NCI-H1092 (cell line): ENCODE results near the gene ADCY2.

ENCODE experiments used
- DNase-seq: peaks from one replicate; lab custom pipeline; 2025; lab: John Stamatoyannopoulos, UW

ADCY2 gene

GRCh38 chr5:7437836-7438235 is 41.9 kb downstream of the ADCY2 start:
- DNase-seq = no peak

GRCh38 chr5:7445068-7445467 is 49.1 kb downstream of the ADCY2 start:
- no peak for DNase-seq

DNA sequence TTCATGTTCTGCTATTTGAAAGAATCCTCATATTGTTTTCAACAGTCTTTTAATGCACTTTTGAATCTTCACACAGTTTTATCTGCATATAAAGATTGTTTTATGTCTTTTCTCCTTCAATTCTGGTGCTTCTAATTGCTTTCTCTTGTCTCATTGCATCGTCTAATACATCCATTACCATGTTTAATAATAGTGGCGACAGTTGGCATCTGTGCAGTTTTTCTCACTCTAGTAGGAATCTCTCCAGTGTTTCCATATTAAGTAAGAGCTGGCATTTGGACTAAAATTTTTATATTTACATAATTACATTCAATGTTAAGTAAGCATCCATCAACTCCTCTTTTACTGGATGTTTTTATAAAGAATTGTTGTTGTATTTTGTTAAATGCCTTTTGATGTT is 49.9 kb downstream of the ADCY2 start:
- DNase-seq = no peak

DNA sequence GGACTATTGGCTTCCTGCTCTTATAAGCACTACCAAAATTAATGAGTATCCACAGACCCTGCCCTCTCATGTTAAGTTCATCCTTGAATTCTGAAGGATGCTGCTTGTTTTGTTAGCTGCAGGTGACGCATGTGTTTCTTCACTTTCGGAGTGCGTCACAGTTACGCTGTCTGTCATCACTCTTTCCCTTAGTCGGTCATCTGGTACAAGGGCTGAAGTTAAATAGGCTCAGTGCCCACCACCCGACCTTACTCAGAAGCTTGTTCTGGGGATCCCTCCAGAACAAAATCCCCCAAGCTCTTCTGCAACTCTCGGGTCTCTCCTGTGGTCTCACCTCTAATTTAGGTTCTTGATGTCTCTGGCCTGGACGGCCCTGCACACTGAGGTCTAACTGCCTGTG is 51.0 kb downstream of the ADCY2 start:
- no peak for DNase-seq

- no peak for DNase-seq
These were observed 58.0 kb downstream of the ADCY2 start for GRCh38 chr5:7453947-7454346.

- no peak for DNase-seq
These were observed 60.3 kb downstream of the ADCY2 start for GRCh38 chr5:7456206-7456605.

GRCh38 chr5:7461371-7461770 is 65.4 kb downstream of the ADCY2 start:
- no peak for DNase-seq

- DNase-seq = no peak
These were observed 66.8 kb downstream of the ADCY2 start for GRCh38 chr5:7462758-7463157.

DNA sequence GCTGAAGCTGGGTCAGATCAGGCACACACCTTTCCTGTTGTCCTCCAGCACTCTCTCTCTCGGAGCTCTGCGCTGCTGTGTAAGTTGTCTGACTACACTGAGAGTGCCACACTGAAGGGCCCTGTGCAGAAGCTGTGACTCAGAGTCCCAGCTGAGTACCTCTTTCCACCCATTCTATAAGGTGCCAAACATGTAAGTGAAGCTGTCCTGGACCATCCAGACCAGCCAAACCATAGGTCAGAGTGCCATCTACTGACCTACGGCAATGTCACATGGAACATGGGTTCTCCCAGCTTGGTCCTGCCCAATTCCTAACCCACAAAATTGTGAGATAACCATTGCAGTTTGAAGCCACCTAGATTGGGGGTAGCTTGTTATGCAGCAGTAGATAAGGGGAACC is 68.2 kb downstream of the ADCY2 start:
- no peak for DNase-seq

DNA sequence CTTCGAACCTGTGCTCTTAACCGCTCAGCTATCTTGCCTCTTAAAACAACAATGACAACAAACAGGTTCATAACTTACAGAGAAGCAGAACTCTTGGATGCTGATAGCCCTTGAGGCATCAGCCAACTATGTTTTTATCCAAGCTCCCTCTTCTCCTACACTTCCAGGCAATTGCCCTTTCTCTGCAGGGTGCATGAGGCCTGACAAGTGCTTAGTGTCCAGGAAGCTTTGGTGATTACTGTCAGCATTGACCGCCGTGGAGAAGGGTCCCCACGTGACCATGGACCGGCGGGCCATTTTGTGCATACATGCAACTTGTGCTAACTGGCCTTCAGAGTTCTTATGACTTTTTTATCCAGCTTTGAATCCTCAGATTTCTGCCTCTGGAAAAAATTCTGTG is 71.2 kb downstream of the ADCY2 start:
- DNase-seq = no peak

DNA sequence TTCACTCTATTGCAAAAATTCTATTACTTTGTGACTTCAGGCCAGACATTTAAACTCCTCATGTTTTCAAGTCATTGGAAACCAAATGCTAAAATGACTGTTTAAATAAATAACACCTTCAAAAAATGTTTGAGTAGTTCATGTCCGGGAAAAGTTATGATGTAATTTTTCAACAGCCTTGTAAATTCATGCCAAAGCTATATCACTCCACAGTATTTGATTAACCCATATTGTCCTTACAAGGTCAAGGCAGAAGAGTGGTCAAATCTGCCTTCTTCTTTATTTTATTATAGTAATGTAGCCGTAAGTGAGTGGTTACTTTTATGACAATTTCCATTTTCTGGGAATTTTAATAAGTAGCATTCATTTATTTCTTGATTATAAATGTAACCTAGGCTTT is 72.8 kb downstream of the ADCY2 start:
- DNase-seq = no peak

DNA sequence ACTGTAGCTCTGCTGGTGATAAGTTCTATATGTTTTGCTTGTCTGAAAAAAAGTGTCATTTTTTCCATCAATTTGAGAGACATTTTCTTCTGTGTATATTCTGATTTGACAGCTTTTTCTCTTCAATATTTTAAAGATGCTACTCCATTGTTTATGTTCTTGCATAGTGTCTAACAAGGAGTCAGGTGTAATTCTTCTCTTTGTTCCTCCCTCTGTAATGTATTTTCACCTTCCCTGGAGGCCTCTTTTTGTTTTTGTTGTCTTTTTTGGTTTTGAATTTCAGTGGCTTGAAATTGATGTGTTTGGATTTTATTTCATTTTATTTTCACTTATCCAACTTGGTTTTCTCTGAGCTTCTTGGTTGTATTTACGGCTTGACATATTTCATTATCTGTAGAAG is 75.8 kb downstream of the ADCY2 start:
- no peak for DNase-seq

DNA sequence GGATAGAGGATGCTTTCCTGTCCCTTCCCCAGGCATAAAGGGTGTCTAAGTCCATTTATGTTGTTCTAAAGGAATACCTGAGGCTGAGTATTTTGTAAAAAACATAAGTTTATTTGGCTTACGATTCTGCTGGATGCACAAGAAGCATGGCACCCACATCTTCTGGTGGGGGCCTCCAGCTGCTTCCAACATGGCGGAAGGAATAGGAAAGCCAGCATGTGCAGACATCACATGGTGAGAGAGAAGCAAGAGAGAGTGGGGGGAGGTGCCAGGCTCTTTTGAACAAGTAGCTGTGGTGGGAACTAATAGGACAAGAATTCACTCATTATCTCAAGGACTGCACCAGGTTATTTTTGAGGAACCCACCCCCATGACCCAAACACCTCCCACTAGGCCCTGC is 77.2 kb downstream of the ADCY2 start:
- no peak for DNase-seq

GRCh38 chr5:7473668-7474215 is 77.8 kb downstream of the ADCY2 start:
- DNase-seq = no peak

DNA sequence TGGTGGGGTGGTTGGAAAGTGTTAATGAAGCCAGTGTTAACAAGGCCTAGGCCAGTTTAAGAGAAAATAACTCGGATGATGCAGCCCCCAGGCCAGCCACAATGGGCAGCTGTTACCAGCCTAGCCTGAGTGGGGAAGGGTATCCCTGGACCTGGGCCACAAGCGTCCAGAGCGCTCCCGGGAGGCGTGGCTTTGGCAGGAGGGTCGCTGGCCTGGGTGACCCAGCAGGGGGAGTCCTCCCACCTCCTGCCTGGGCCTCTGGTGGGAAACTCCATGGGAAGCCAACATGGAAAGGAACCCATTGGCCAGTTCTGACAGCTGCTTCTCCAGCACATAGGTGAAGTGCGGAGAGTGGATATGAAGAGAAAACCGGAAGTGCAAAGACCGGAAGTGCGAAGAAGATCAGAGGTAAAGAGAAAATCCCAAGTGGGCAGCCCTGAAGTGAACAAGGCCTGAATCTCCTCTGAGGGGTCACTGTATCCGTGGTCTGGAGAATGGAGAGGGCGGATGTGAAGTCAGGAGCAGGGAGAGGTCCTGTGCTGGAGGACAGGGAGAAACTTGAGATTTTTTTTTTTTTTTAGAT is 79.0 kb downstream of the ADCY2 start:
- DNase-seq = no peak

DNA sequence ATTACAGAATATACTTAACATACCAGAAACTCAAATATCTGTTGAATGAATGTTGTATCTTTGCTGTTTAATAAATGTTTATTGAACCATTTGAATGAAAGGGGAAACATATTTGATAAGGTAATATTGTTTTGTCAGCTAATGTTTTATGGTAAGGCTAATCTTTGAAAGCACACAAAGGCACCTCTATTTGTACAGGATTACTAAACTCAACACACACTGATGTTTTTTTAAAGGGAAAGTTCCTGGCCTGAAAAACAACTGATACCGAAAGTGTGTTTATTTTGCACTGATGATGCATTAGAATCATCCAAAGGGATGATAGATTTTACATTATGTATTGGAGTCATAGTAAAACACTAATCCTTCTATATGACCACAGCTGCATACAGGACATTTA is 82.5 kb downstream of the ADCY2 start:
- no peak for DNase-seq

DNA sequence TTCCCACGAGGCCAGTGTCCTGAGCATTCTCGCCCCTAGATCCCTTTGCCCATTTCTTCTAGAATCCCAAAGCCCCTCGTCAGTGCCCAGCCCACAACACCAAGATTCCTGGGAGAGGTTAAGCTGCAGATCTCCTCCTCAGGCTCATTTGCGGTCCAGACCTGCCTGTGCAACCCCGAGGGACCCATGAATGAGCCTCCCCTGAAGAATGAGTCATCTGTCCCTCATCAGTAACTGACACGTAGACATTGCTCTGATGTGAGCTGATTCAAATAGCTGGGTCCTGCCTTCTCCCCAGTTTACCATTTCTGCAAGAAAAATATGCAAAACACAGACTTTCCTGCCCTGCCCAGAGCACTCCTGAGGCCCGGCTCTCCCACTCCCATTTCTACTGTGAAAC is 92.8 kb downstream of the ADCY2 start:
- DNase-seq = no peak

DNA sequence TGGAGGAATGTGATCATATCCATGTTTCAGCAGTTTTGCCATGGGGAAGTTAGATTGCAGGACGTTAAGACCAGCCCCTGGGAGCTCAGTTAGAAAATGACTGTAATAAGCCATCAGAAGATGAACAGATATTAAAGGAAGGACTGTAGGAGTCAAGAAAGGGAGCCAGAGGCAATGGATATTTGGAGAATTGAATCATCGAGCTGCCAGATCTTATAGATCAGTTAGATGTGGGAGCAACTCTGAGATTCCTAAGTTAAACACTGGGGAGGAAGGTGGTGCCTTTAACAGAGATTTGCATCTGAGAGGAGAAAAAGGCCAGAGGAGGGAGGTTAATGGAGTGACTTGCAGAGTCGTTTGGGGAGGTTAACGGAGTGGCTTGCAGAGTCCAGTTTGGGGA is 96.4 kb downstream of the ADCY2 start:
- DNase-seq = no peak

DNA sequence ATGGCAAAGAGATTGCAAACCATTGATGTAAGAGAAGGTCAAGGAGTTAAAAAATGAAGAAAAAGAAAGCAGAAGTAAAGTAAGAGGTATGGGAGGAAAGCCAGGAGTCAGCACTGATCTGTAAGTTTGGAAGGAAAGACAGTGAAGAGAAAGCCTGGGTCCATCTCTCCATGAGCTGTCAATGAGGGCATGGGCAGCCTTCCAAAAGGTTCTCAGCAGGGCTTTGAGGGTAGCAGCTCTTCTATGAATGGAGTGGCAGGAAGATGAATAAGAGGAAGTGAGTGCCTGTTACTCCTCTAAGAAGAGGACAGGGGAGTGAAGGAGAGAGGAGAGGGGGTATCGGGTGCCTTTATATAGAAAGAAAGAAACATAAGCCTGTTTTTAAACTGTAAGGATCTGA is 97.1 kb downstream of the ADCY2 start:
- DNase-seq = no peak

- no peak for DNase-seq
These were observed 97.7 kb downstream of the ADCY2 start for GRCh38 chr5:7493622-7494021.

DNA sequence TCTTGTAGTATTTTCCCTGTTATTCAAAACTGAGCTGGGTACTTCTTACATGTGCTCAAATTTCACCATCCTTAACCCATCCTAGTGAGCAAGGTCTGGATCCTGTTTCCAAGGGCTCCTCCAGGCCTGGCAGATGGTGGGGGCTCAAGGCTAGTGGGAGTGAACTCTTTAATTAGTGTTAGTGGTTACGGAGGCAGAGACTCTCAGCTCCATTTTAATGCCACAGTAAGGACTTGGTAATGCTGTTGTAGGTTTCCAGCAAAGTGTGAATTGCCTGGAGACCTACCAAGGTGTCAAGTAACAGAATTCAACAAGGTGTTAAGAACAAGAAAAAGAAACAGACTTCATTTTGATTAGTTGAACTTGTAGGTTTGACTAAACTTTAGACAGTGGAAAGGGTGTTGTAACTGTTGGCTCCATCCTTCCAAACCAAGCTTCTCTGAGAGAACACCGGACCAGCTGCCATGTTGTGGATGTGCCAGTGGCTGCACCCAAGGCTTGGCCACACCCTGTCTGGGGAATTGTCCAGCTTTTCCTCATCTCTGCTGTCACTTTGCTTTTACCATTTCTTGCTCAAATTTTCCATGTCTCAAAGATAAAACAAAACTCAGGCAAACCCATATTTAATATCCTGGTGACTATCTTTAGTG is 98.7 kb downstream of the ADCY2 start:
- no peak for DNase-seq

DNA sequence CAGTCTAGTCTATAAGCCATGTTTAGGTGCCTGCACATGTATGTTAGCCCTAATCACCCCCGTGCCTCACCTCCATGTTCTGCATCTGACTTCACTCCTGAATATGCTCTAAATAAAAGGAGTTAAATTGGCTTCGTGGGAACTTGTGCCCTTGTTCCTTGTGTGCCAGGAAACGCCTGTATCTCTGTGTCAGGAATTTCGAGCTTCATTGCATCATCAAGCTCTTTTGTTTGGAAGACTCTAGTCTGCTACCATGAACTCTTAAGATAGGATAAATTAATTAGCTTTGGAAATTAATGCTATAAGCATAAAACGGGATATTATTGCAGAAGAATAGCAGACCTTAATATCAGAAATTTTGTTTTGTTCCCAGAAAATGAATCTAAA is 99.2 kb downstream of the ADCY2 start:
- DNase-seq = no peak

DNA sequence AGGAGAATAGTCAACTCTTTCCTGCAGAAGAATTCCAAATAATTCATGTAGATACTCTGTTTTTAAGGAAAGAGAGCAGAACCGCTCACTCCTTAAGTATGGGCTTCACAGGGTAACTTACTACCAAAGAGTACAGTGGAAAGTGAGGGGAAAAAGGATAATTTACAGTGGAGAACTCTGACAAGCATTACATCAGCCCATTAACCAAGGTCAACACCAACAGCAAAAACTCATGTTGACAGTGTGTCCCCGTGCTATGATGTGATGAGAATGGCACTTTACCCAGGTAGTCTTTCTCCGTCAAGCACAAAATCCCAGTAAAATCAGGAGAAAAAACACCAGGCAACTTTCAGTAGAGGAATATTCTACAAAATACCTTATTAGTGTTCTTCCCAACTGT is 104.3 kb downstream of the ADCY2 start:
- DNase-seq = no peak

DNA sequence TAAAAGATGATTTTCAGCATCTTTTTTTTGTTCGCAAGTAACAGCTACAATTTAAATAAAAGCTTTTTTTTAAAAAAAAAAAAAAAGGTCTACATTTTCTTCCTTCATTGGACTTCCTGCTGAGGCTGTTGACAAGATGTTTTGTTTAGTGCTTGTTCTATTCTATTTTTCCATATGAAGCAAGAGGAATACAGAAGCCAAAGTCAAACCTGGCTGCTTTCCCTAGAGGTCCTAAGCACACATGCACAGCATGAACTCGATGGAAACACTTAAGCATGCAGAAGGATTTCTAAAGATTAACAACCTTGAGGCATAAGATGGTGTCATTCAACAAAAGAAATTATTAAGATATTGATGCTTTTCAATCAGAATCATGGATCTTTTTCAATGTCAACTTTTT is 105.1 kb downstream of the ADCY2 start:
- no peak for DNase-seq
